GM18909 (cell line): ENCODE measurements around the gene CHD1L.
"Not testable (repeated sequence)": the region's sequence is repeated elsewhere in the genome, so short reads cannot be mapped to it uniquely, and the experiment has no call there.

ENCODE experiments used
- ATAC-seq: cut with Tn5 transposase; IDR thresholded peaks from one replicate; pipeline ENCODE4 v1.9.1; 2021; ENCODE audit warnings: mild to moderate bottlenecking; ENCODE audit not compliant: unreplicated experiment, poor library complexity

Gene CHD1L

DNA sequence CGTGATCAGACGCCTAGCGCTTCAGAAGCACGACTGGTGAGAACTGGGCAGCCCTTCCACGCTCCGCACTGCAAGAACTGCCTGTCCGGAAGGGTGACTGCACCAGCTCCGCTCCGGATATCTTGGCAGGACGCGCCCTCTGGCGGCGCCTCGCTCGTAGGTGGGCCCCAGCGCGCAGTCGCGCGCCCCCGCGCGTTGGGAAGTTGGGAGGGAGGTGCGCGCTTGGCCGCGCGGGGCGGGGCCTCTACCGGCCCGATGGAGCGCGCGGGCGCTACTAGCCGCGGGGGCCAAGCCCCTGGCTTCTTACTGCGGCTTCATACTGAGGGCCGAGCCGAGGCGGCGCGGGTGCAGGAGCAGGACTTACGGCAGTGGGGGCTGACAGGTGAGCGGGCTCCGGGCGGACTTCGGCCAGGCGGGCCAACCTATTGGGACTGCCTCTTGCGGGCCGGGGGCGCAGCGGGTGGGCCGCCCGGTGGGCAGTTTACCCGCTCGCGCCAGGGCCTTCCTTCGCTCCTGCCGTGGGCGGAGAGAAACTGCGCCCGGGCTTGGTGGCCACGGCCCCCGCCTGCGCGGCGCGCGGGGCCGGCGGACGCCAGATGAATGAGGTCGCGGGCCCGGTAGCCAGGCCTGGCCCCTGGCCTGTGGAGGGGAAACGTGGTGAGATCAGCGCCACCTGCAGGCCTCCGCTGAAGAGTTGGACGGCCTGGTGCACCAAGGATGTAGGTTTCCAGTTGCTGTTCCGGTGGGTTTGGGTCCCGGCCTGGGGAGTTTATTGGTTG, at the start of gene CHD1L:
CHD1L (plus strand) TSS at position 236 of the 779 bp plus-strand sequence; CDS start at position 256, 20 bp downstream.
- peak; percentile 86 for ATAC-seq

DNA sequence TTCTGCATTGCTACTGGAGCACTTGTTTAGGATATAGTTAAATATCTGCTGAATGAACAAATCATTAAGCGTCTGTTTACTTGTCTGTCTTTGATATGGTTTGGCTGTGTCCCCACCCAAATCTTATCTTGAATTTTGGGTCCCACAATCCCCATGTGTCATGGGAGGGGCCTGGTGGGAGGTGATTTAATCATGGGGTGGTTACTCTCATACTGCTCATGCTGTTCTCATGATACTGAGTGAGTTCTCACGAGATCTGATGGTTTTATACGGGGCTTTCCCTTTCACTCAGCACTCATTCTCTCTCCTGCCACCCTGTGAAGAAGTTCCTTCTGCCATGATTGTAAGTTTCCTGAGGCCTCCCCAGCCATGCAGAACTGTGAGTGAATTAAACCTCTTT, 45.2 kb upstream of the CHD1L start:
- not testable (repeated sequence) for ATAC-seq

DNA sequence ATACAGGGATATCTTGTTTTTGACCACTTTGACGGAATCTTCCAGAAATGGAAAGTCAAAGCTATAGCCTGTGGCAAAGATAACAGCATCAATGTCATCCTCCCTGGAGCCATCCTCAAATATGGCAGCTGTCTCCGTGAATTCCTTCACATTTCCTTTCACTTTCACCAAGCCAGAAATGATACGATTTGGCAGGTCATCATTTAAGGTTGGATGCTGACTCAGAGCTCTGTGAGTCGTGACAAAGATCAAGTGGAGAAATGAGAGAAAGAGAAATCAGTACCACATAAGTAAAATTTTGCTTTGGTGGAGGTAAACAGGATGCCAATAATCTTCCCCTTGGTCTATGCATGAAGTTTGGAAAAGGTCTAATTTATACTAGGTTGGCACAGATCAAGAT, 41.2 kb upstream of the CHD1L start:
- ATAC-seq = no peak

DNA sequence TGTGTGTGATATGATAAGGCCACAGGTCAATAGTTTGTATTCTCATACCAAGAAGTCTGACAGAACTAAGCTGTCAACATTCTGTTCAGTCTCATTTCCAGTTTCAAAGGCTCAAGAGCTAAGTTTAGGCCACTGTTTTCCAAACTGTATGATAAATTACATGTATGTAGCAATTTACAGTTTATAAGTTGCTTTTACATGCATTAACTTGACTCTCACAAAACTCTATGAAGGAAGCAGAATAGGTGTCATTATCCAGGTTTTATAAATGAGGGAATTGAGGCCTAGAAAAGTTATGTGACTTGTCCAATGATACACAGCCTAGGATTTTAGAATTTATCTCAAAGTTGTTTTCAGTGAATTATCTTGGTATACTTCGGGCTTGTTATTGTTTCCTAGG, 40.7 kb upstream of the CHD1L start:
- ATAC-seq = no peak

DNA sequence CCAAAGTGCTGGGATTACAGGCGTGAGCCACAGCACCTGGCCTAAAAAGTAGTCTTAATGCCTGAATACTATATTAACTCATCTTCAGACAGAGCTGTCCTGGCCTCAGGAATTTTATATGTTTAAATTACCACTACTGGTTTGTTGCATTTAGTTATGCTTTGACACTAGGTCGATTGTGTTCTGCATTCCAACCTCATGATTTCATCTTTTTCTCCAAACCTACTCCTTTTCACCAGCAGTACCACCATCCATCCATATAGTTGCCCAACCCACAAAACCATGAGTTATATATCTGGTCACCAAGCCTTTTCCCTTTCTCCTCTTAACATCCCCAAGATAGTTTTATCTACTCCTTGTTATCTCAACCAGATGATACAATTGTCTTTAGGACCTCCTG, 39.9 kb upstream of the CHD1L start:
- ATAC-seq = no peak

DNA sequence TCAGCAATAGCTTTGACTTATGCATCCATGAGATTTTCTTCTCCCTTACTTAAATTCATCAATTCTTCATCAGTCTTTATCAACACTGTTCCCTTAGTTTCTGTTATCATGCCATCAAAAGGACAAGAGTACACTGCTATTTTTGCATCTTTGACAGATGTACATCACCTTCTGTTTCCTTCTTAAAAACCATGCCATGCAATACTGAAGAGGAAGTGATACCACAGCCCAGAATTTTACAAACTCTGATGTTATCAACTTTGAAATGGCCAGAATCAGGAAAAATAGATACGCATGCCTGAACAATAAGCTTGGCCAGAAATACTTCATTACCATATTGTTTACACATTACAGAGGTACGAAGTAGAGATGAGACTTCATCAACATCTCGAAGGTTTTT, 38.4 kb upstream of the CHD1L start:
- ATAC-seq = no peak

DNA sequence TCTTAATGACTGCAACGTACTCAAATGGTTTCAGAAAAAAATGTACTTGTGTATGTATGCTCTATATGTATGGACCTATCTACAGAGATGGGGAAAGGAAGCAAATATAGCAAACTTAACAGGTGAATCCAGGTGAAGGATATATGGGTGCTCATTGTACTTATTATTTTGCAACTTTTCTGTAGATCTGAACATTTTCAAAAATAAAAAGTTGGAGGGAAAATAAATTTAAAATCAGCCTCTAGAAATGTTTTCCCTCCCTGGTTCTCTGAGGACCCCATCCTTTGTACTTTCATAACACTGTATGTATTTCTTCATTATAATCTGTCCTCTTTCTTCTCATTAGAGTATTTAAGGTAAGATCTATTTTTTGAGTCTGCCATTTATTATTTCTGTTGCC, 35.3 kb upstream of the CHD1L start:
- no peak for ATAC-seq

DNA sequence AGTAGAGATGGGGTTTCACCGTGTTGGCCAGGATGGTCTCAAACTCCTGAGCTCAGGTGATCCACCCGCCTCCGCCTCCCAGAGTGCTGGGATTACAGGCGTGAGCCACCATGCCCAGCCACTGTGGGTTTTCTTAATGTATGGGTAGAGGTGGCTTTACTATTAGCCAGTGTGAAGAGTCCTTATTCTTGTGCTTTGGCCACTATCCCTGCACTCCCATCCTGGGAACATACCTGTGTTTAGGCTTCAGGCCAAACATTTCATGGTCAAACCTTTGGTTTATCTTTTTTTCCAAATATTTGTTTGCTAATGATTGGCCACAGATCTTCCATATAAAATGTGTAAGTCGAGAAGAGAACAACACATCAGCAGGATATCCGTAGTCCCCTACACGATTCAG, 33.9 kb upstream of the CHD1L start:
- no peak for ATAC-seq

DNA sequence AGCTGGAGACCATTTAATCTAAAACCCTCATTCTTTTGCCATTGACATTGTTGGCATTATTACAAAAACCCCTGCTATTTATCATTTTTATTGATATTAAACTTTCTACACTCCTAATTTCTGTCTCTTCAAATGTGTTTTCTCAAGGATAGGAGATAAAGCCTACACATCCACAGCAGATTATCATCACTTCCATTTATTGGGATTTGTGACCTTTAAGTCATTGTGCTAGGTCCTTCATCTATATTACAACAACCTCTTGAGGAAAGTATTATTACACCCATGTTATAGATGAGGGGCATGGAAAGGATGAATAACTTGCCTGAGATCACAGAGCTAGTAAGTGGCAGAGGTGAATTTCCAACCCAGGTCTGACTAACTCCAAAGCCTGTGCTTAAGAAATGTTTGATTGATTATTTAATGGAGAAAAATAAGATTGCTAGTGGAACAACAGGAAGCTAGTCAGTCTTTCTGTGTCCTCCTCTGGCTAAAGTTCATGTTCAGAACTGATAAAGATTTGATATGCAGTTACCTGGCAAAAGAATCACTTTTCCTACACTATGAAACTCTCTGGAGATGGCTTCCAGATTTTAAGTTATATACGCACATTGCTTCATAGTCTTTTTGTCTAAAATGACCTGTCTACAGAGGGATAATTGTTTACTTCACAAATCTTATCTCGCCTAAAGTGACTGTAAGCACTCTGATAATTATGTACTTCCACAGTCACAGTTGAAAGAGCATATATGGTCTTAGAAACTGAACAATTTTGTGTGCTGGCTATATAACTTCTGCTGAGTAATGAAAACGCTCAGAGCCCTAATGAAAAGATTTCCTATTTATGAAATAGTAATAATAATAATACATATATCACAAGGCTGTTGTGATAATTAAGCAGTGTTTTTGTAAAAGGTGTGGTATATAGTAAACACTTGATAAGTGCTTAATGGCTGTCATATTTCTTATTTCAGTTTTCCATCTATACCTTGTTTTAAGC, 32.4 kb upstream of the CHD1L start:
- ATAC-seq = no peak

DNA sequence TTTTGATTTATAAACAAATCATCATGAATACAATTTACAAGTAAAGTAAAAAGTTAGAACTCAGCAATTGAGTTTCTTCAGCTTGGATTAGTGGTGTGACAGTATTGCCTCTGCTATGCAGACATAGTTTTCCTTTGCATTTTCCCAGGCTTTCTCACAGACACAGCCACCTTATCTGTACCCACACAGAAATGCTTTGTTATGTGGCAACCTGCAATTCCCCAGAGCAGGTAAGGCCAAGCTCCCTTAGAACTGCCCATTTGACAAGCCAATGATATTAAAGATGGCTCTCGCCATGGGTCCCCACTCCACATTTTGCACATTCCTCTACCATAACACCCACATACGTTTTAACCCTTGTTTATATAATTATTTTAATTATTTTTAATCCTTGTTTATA, 31.5 kb upstream of the CHD1L start:
- ATAC-seq = no peak

DNA sequence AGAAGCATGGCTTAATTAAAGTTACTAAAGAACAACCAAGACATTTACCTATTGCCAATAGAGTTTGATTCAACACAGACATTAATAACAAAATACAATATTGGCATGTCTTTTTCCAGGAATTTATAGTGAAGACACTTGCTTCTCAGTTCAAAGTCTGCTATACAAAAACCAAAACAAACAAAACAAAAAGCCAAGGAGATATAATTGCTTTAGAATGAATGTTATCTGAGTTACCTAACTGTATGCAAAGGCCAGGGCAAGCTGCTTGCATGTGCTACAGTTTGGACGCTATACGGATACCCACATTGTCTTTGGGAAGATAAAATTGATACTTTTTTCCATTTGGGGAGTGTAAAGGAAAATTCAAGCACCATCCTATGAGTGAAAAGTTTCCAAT, 30.9 kb upstream of the CHD1L start:
- ATAC-seq = no peak

DNA sequence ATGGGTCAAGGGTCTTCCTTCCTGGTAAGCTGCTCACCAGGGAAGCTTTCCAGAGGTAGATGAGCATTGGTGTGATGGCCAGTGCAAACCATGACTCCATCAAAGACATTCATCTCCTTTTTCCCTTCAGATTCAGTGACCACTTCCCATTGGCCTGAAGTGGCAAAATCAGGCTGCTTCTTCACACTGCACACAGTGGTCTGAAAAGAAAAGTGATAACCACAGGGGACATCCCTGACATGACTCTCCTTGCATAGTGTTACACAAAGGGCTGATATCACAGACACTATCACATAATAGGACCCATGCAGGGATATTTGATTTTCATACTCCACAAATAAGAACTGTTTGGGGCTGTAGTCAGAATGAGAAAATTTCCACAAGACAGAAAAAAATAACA, 29.2 kb upstream of the CHD1L start:
- ATAC-seq = no peak

DNA sequence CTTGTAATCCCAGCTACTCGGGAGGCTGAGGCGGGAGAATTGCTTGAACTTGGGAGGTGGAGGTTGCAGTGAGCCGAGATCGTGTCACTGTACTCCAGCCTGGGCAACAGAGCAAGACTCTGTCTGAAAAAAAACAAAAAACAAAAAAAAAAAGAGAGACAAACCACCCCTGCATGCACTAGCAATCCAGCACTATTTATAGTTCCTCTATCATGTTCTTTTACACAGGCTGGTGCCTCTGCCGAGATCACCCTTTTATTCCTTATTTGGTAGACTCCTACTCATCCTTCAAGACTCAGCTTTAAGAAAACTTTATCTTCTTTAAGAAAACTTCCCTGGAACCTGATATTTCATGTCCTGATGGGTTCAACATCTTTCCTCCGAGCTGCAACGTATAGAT, 28.2 kb upstream of the CHD1L start:
- ATAC-seq = no peak

DNA sequence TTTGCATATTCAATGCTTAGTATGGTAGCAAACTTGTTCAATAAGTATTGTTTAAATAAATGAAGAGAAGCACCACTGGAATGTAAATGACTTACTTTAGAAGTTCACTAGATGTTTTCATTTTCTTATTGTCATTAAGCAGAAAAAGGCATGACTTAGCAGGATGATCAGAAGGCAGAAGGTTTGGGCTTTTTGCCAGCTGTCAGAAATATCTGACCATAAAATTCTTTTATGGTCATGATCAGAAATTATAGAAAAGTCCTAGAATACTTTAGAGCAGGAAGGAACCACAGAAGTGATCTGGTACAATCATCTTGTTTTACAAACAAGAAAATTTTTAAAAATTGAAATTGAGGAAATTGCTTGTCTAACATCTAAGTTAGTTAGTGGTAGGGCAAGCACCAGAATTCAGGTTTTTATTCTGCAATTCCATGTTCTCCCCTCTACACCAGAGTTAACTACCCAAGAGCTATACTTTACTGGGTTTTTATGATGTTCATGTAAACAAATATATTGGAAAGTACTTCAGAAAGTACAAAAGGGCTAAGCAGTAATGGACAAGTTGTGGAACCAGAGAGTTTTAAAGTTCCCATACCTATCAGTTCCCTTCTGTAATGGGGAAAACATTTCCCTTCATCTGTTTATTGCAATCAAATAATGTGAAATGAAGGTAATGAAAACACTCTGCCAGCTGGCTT, 27.5 kb upstream of the CHD1L start:
- ATAC-seq = no peak

DNA sequence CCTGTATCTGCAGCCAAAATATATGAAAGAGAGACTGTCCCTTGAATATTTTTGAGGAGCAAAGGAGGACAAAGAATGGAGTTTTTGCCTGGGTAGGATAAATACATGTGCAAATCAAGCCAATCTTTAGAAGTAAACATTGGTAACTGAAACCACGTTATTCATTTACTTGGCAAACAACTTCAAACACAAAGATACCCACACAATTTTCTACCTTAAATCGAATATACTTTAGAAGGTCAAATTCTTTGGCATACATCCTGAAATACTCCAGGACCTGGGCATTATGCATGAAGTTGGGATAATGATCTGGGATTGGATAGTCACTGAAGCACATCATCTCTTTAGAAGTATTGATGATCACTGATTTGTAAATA, 27.0 kb upstream of the CHD1L start:
- no peak for ATAC-seq

DNA sequence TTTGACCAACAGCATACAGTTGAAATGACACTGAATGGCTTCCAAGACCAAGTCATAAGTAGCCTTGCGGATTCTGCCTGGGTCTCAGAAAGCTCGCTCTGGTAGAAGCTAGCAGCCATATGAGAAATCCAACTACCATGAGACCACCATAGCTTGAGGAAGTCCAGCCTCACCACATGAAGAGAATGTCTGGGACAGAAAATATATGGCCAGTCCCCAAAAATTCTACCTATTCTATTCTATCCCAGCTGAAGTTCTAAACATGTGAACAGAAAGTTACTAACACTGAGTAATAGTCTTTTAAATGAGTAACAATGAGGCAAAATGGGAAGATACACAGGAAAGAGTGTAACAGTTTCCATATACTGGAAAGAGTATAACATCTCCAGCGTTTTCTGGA, 26.4 kb upstream of the CHD1L start:
- ATAC-seq = no peak

DNA sequence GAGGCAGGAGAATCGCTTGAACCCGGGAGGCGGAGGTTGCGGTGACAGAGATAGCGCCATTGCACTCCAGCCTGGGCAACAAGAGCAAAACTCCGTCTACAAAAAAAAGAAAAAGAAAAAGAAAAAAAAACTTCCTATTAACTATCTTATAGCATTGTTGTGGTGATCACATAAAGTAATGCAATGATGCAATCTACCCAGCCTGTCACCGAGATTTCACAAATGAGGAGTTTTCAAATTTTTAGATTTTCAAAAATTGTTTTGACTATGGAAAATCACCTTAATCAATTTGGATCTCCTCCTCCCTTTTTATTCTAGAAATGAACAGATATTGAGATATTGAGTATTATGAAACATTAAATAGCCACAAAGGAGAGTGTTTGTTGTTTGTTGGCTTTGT, 25.3 kb upstream of the CHD1L start:
- ATAC-seq = no peak

DNA sequence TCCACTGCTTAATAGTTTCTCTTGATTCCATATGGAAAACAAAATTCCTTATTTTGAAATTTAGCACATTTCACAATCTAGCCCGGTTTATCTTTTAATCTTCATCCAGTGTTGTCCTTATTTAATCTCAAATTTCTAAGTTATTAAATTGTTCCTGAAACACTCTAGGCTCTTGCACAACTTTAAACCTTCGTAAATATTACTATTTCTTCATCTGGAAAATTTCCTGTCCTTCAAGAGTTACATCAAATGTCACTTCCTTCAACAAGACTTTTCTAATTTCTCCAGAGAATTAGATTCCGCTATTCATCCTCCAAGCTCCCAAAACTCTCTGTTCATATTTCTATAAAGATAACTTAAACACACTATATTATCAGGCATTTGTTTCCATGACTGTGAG, 23.9 kb upstream of the CHD1L start:
- no peak for ATAC-seq

DNA sequence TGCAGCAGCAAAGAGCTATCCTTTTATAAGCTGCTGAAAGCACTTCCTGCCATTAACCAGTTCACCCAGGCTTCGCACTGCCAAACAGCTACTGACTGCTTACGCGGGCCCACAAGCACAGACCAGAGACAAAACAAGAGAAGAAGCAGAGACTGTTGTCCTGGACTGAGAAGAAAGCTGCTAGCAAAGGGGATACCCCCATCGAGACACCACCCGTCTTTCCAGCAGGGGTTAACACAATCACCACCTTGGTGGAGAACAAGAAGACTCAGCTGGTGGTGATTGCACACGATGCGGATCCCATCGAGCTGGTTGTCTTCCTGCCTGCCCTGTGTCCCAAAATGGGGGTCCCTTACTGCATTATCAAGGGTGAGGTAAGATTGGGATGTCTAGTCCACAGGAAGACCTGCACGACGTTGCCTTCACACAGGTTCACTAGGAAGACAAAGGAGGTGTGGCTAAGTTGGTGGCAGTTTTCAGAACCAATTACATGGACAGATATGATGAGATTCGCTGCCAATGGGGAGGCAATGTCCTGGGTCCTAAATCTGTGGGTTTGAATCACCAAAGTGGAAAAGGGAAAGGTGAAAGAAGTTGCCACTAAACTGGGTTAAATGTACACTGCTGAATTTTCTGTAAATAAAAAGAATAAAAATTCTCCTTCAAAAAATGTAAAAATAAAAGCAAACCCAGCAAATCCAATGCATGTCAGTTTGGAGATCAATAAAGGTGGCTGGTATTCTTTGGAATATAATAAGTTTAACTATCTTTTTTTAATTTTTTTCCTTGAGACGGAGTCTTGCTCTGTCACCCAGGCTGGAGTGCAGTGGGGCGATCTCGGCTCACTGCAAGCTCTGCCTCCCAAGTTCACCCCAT, 18.5 kb upstream of the CHD1L start:
- ATAC-seq = no peak

DNA sequence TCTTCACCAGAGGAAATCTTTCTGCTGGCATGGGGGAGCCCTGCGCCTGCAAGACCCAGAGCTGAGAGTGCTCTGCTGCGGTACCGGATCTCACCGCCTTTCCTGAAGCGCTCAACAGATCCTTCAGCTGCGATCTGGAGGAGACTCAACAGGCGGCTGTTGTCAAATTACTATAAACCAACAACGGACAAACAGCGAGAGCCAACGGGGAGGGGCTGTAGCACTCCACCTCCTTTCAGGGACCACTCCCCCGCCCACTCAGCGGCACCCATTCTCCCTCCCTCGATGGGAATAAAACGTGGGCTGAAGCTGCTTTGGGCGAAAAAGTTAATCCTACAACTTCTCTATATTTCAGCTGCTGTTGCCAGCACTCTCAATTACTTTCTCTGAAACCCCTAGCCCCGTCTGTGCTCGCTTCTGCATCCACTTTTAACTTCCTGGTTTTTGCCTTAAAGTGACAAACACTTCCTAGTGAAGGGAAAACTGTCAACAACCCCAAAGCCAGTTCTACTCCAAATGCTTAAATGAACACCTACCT, 17.2 kb upstream of the CHD1L start, which contains the start of gene FMO5:
FMO5 (minus strand) TSS at position 147 of the 538 bp plus-strand sequence. CDS start 310 bp downstream, outside the sequence.
- ATAC-seq = peak; percentile 77
